Measurements from ENCODE around the gene INSM1.

GRCh38 chr20:20341371-20341770 is 26.5 kb upstream of the INSM1 start:
- TF ChIP-seq, protein P1, sequence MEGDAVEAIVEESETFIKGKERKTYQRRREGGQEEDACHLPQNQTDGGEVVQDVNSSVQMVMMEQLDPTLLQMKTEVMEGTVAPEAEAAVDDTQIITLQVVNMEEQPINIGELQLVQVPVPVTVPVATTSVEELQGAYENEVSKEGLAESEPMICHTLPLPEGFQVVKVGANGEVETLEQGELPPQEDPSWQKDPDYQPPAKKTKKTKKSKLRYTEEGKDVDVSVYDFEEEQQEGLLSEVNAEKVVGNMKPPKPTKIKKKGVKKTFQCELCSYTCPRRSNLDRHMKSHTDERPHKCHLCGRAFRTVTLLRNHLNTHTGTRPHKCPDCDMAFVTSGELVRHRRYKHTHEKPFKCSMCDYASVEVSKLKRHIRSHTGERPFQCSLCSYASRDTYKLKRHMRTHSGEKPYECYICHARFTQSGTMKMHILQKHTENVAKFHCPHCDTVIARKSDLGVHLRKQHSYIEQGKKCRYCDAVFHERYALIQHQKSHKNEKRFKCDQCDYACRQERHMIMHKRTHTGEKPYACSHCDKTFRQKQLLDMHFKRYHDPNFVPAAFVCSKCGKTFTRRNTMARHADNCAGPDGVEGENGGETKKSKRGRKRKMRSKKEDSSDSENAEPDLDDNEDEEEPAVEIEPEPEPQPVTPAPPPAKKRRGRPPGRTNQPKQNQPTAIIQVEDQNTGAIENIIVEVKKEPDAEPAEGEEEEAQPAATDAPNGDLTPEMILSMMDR (IDR thresholded peaks at IDR 0.05): no peak
- no peak for TF ChIP-seq POLR2A (IDR thresholded peaks at IDR 0.05)

All from right lobe of liver (tissue), 4 donors.